HEK293 (cell line): ENCODE results near the gene HNRNPL.

Source experiments
- CTCF ChIA-PET: fragments of 350-600 bp; formaldehyde crosslinking; extraction: SDS; loops from one replicate; lab custom pipeline; 2021; ENCODE audit warnings: antibody characterized with exemption; lab: Yijun Ruan, JAX
- POLR2A ChIA-PET: fragments of 300-600 bp; formaldehyde crosslinking; extraction: SDS; loops from one replicate; lab custom pipeline; 2020; ENCODE audit warnings: antibody characterized with exemption, inconsistent platforms; lab: Yijun Ruan, JAX
- H3K27ac ChIP-seq: fragments of 200-500 bp; sonication (Bioruptor generic); 2 replicates; pipeline ENCODE4 v1.5.1; 2014; ENCODE audit warnings: low read depth, low read length, control low read depth, inconsistent platforms; ENCODE audit errors: extremely low read depth
- H3K36me3 ChIP-seq, 2 experiments: fragments of 200-500 bp in 1 of 2; sonication (Bioruptor generic) in 1 of 2; 1 replicate in 1 of 2; 2 replicates in 1 of 2; pipeline ENCODE4 v1.5.1; 2014 to 2017; ENCODE audit warnings: inconsistent platforms in 2 of 2, low read length in 2 of 2; ENCODE audit not compliant: control insufficient read depth in 2 of 2, insufficient read depth in 1 of 2
- H3K4me1 ChIP-seq: fragments of 200-500 bp; sonication (Bioruptor generic); 2 replicates; pipeline ENCODE4 v1.5.1; 2014; ENCODE audit warnings: mild to moderate bottlenecking, low read length, inconsistent platforms; ENCODE audit not compliant: control insufficient read depth, insufficient read depth
- H3K4me3 ChIP-seq: 2 replicates; pipeline ENCODE4 v1.5.1; 2011; ENCODE audit warnings: low read depth, mild to moderate bottlenecking, control low read depth, low read length, moderate library complexity
- H3K9me3 ChIP-seq: fragments of 200-500 bp; sonication (Bioruptor generic); 2 replicates; pipeline ENCODE4 v1.5.1; 2014; ENCODE audit warnings: low read depth, low read length, inconsistent platforms; ENCODE audit not compliant: control insufficient read depth, insufficient read depth
- BCL11A ChIP-seq: fragments of 450-650 bp; formaldehyde crosslinking; IDR thresholded peaks from 2 replicates; pipeline ENCODE4 v1.5.1; 2016; ENCODE audit warnings: low read depth, missing biosample characterization, missing genetic modification characterization
- SALL2 ChIP-seq: fragments of 450-650 bp; formaldehyde crosslinking; IDR thresholded peaks from 2 replicates; pipeline ENCODE4 v1.5.0; 2017; ENCODE audit warnings: missing biosample characterization, mild to moderate bottlenecking, missing genetic modification characterization, borderline replicate concordance
- ZEB2 ChIP-seq: fragments of 450-650 bp; formaldehyde crosslinking; IDR thresholded peaks from 2 replicates; pipeline ENCODE4 v1.5.1; 2016; ENCODE audit warnings: missing biosample characterization, missing genetic modification characterization
- ZFHX2 ChIP-seq: fragments of 450-650 bp; formaldehyde crosslinking; conservative IDR thresholded peaks from 2 replicates; pipeline ENCODE4 v1.5.1; 2016; ENCODE audit warnings: missing biosample characterization, missing genetic modification characterization
- ZFP3 ChIP-seq: fragments of 450-650 bp; formaldehyde crosslinking; IDR thresholded peaks from 2 replicates; pipeline ENCODE4 v1.5.1; 2016; ENCODE audit warnings: low read depth, missing biosample characterization, missing genetic modification characterization
- ZFP41 ChIP-seq: fragments of 450-650 bp; formaldehyde crosslinking; IDR thresholded peaks from 2 replicates; pipeline ENCODE4 v1.5.1; 2016; ENCODE audit warnings: missing biosample characterization, missing genetic modification characterization, borderline replicate concordance
- ZNF140 ChIP-seq: fragments of 450-650 bp; formaldehyde crosslinking; IDR thresholded peaks from 2 replicates; pipeline ENCODE4 v1.5.1; 2016; ENCODE audit warnings: missing biosample characterization, missing genetic modification characterization
- ZNF292 ChIP-seq: fragments of 450-650 bp; formaldehyde crosslinking; IDR thresholded peaks from 2 replicates; pipeline ENCODE4 v1.5.1; 2016; ENCODE audit warnings: low read depth, missing biosample characterization, missing genetic modification characterization, borderline replicate concordance
- ZNF416 ChIP-seq: fragments of 450-650 bp; formaldehyde crosslinking; IDR thresholded peaks from 2 replicates; pipeline ENCODE4 v1.5.1; 2016; ENCODE audit warnings: missing biosample characterization, missing genetic modification characterization
- ZNF514 ChIP-seq: fragments of 450-650 bp; formaldehyde crosslinking; IDR thresholded peaks from 2 replicates; pipeline ENCODE4 v1.5.1; 2016; ENCODE audit warnings: missing biosample characterization, missing genetic modification characterization
- ZNF530 ChIP-seq: fragments of 450-650 bp; formaldehyde crosslinking; IDR thresholded peaks from 2 replicates; pipeline ENCODE4 v1.5.1; 2016; ENCODE audit warnings: low read depth, missing biosample characterization, missing genetic modification characterization
- ZNF548 ChIP-seq: fragments of 450-650 bp; formaldehyde crosslinking; IDR thresholded peaks from 2 replicates; pipeline ENCODE4 v1.5.1; 2016; ENCODE audit warnings: missing biosample characterization, missing genetic modification characterization
- ZNF600 ChIP-seq: fragments of 450-650 bp; formaldehyde crosslinking; IDR thresholded peaks from 2 replicates; pipeline ENCODE4 v1.5.1; 2016; ENCODE audit warnings: missing biosample characterization, missing genetic modification characterization
- ZNF626 ChIP-seq: fragments of 450-650 bp; sonication (Bioruptor Pico); formaldehyde crosslinking; IDR thresholded peaks from 2 replicates; pipeline ENCODE4 v1.5.1; 2018; ENCODE audit warnings: missing biosample characterization, missing genetic modification characterization, inconsistent platforms
- ZNF660 ChIP-seq: fragments of 450-650 bp; IDR thresholded peaks from 2 replicates; pipeline ENCODE4 v1.5.1; 2018; ENCODE audit warnings: missing biosample characterization, mild to moderate bottlenecking, missing genetic modification characterization
- ZSCAN30 ChIP-seq: fragments of 450-650 bp; IDR thresholded peaks from 2 replicates; pipeline ENCODE4 v1.5.1; 2018; ENCODE audit warnings: missing biosample characterization, mild to moderate bottlenecking, missing genetic modification characterization, moderate library complexity
- ZXDB ChIP-seq: fragments of 450-650 bp; formaldehyde crosslinking; IDR thresholded peaks from 2 replicates; pipeline ENCODE4 v1.5.1; 2016; ENCODE audit warnings: missing biosample characterization, missing genetic modification characterization
- TF ChIP-seq, protein P1 (sequence below): fragments of 450-650 bp; formaldehyde crosslinking; IDR thresholded peaks from 2 replicates; pipeline ENCODE4 v1.5.1; 2016; ENCODE audit warnings: missing biosample characterization, missing genetic modification characterization
- TF ChIP-seq, protein P2 (sequence below): fragments of 450-650 bp; formaldehyde crosslinking; IDR thresholded peaks from 2 replicates; pipeline ENCODE4 v1.5.1; 2016; ENCODE audit warnings: missing biosample characterization, missing genetic modification characterization
- TF ChIP-seq, protein P3 (sequence below): fragments of 450-650 bp; formaldehyde crosslinking; IDR thresholded peaks from 2 replicates; pipeline ENCODE4 v1.5.1; 2016; ENCODE audit warnings: missing biosample characterization, missing genetic modification characterization

Gene HNRNPL

DNA sequence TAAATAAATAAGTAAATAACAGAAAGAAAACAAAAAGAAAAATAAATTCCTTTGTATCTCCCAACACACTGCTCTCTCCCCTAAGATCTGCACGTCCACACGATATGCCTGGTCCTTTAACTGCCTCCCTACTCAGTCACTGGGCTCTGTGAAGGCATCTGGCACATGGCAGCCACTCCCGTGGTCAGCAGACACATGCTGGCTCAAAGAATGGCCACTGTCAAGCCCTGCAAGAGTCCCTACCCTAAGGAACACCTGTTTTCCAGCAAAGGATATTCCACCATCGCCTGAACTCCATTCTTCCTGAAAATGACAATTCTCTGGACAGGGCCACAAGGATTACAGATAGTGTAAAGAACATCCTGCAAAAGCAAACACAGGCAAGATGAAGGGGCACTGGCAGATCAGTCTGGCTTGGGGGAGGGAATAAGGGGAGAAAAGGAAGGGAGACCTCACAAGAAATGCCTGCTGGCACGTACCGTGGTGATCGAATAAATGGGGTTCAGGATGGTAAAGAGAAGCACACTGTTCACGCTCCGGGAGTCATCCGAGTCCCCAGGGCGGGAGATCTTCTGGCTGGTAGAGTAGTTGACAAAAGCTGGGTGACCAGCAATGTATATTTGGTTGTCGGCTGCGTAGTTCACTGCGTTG lies 4.3 kb downstream of the HNRNPL start:
- TF ChIP-seq ZNF530 (tag by site-specific recombination) = no peak
- no peak for TF ChIP-seq ZSCAN30 (tag by site-specific recombination)
- TF ChIP-seq ZFP41 (tag by site-specific recombination) = no peak
- TF ChIP-seq ZNF140 (tag by site-specific recombination) = no peak
- TF ChIP-seq ZNF416 (tag by site-specific recombination) = no peak
- TF ChIP-seq ZNF660 (tag by site-specific recombination) = no peak
- TF ChIP-seq, protein P1, sequence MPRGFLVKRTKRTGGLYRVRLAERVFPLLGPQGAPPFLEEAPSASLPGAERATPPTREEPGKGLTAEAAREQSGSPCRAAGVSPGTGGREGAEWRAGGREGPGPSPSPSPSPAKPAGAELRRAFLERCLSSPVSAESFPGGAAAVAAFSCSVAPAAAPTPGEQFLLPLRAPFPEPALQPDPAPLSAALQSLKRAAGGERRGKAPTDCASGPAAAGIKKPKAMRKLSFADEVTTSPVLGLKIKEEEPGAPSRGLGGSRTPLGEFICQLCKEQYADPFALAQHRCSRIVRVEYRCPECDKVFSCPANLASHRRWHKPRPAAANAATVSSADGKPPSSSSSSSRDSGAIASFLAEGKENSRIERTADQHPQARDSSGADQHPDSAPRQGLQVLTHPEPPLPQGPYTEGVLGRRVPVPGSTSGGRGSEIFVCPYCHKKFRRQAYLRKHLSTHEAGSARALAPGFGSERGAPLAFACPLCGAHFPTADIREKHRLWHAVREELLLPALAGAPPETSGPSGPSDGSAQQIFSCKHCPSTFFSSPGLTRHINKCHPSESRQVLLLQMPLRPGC (tag by site-specific recombination) = no peak
- TF ChIP-seq, protein P2, sequence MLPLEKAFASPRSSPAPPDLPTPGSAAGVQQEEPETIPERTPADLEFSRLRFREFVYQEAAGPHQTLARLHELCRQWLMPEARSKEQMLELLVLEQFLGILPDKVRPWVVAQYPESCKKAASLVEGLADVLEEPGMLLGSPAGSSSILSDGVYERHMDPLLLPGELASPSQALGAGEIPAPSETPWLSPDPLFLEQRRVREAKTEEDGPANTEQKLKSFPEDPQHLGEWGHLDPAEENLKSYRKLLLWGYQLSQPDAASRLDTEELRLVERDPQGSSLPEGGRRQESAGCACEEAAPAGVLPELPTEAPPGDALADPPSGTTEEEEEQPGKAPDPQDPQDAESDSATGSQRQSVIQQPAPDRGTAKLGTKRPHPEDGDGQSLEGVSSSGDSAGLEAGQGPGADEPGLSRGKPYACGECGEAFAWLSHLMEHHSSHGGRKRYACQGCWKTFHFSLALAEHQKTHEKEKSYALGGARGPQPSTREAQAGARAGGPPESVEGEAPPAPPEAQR (tag by site-specific recombination) = no peak
- TF ChIP-seq ZFHX2 (tag by site-specific recombination) = no peak
- no peak for TF ChIP-seq ZNF548 (tag by site-specific recombination)
- TF ChIP-seq ZNF292 (tag by site-specific recombination) = no peak
- no peak for TF ChIP-seq SALL2 (tag by site-specific recombination)
- no peak for TF ChIP-seq ZNF626 (tag by site-specific recombination)
- TF ChIP-seq, protein P3, sequence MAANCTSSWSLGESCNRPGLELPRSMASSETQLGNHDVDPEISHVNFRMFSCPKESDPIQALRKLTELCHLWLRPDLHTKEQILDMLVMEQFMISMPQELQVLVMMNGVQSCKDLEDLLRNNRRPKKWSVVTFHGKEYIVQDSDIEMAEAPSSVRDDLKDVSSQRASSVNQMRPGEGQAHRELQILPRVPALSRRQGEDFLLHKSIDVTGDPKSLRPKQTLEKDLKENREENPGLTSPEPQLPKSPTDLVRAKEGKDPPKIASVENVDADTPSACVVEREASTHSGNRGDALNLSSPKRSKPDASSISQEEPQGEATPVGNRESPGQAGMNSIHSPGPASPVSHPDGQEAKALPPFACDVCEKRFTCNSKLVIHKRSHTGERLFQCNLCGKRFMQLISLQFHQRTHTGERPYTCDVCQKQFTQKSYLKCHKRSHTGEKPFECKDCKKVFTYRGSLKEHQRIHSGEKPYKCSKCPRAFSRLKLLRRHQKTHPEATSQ (tag by site-specific recombination) = no peak
- no peak for TF ChIP-seq ZEB2 (tag by site-specific recombination)
- TF ChIP-seq ZFP3 (tag by site-specific recombination) = no peak
- TF ChIP-seq BCL11A (tag by site-specific recombination) = no peak
- TF ChIP-seq ZNF514 (tag by site-specific recombination) = no peak
- TF ChIP-seq, all 188 proteins: peak for 0
- ChIA-PET CTCF (interaction anchor here (0.9 to 2.8 kb wide), 3 partner anchors 42 to 119 kb away, joined by 3 to 16 read pairs (median 3); partner anchors contain the start of genes MRPS12 and SARS2), POLR2A (interaction anchor here (1.4 to 6.4 kb wide), 3 partner anchors 13 to 131 kb away, joined by 3 to 159 read pairs (median 4); partner anchors contain the start of genes ECH1 and FBXO17)
- no peaks in the 10 kb centered on the region for H3K9me3 ChIP-seq
- H3K36me3 ChIP-seq = peaks cover 84 to 86% of the 10 kb centered on the region in 2 experiments
- peaks cover 22% of the 10 kb centered on the region for H3K4me1 ChIP-seq
- peak overlapping the region; percentile 61; the same call in 1 of the 2 replicates for H3K27ac ChIP-seq
- no peak overlapping the region for H3K4me3 ChIP-seq

DNA sequence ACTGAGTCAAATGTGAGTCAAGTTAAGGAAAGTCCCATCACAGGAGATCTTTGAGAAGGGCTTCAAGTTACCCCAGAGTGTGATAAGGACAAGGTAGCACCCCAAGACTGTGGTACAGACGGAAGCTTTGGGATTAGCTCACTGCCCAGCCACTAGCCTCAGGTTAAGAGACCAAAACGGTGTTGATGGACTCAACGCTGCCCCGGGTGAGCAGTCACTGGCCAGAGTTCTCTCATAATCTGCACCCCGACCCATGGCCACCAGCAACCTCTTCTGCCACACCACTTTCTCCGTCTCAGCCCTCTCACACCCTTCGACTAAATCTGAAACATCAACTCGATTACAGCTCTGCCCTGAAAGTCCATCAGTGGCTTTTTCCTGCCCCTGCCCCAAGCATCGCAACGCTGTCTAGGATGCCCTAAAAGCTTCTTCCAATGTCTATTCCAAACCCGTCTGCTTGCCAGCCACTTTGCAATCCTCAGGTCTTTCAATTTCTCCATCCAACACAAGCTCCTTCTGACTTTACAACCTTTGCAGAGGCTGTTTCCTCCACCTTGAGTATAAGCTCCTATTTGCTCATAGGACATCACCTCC lies 5.6 kb downstream of the HNRNPL start:
- Histone ChIP-seq H3K4me3 (no peak overlapping the region), H3K36me3 (peaks cover 97 to 98% of the 10 kb centered on the region in 2 experiments), H3K9me3 (no peaks in the 10 kb centered on the region), H3K27ac (peak overlapping the region; percentile 57; the same call in 1 of the 2 replicates), H3K4me1 (peaks cover 22% of the 10 kb centered on the region)
- ChIA-PET CTCF (interaction anchor here (0.6 to 2.8 kb wide), 4 partner anchors 31 to 209 kb away, joined by 3 to 16 read pairs (median 4); no protein-coding TSS in a partner anchor), POLR2A (interaction anchor here (0.5 to 6.4 kb wide), 5 partner anchors 11 to 592 kb away, joined by 3 to 159 read pairs (median 4); partner anchors contain the start of genes ECH1 and RPS16)
- TF ChIP-seq ZXDB (tag by site-specific recombination) (no peak), ZNF600 (peak; percentile 66)
